DOHH2 (cell line): ENCODE measurements around the gene KIAA0930.

Experiments
- H3F3A ChIP-seq: fragments of 200-600 bp; sonication (generic), shearing (Covaris generic); 2 replicates; pipeline ENCODE4 v1.6.0; 2016; ENCODE audit warnings: antibody characterized with exemption, mild to moderate bottlenecking; ENCODE audit not compliant: control insufficient read depth, insufficient read depth
- H3K27ac ChIP-seq: fragments of 200-600 bp; sonication (generic); 2 replicates; pipeline ENCODE4 v1.5.1; 2014; ENCODE audit warnings: low read depth, mild to moderate bottlenecking, low read length, moderate library complexity
- H3K27me3 ChIP-seq: fragments of 200-600 bp; sonication (generic); 2 replicates; pipeline ENCODE4 v1.6.1; 2014; ENCODE audit warnings: mild to moderate bottlenecking, low read length, mixed read lengths; ENCODE audit not compliant: control insufficient read depth
- H3K36me3 ChIP-seq: fragments of 200-600 bp; sonication (generic); 2 replicates; pipeline ENCODE4 v1.6.1; 2014; ENCODE audit warnings: mild to moderate bottlenecking, low read length, moderate library complexity, mixed read lengths; ENCODE audit not compliant: control insufficient read depth
- H3K4me1 ChIP-seq: fragments of 200-600 bp; sonication (generic); 2 replicates; pipeline ENCODE4 v1.6.1; 2014; ENCODE audit warnings: mild to moderate bottlenecking, low read length, mixed read lengths; ENCODE audit not compliant: control insufficient read depth
- H3K4me2 ChIP-seq: fragments of 200-600 bp; sonication (generic); 2 replicates; pipeline ENCODE4 v1.6.0; 2014; ENCODE audit warnings: mild to moderate bottlenecking, low read length, moderate library complexity
- H3K4me3 ChIP-seq: fragments of 200-600 bp; sonication (generic); 2 replicates; pipeline ENCODE4 v1.5.1; 2014; ENCODE audit warnings: mild to moderate bottlenecking, low read length, mixed read lengths
- H3K79me2 ChIP-seq: fragments of 200-600 bp; sonication (generic); 2 replicates; pipeline ENCODE4 v1.6.1; 2014; ENCODE audit warnings: mild to moderate bottlenecking, low read length, mixed read lengths; ENCODE audit not compliant: control insufficient read depth
- H3K9me2 ChIP-seq: fragments of 200-600 bp; sonication (generic); replicated peaks from 2 replicates; pipeline ENCODE4 v1.6.1; 2014; ENCODE audit warnings: mild to moderate bottlenecking, low read length, mixed read lengths; ENCODE audit not compliant: control insufficient read depth
- H3K9me3 ChIP-seq: fragments of 200-600 bp; sonication (generic); 2 replicates; pipeline ENCODE4 v1.6.1; 2014; ENCODE audit warnings: antibody characterized with exemption, low read length, mixed read lengths; ENCODE audit not compliant: control insufficient read depth, insufficient read depth
- H4K20me1 ChIP-seq: fragments of 200-600 bp; sonication (generic); 2 replicates; pipeline ENCODE4 v1.6.0; 2014; ENCODE audit warnings: low read depth, mild to moderate bottlenecking, antibody characterized with exemption, low read length, moderate library complexity; ENCODE audit not compliant: control insufficient read depth, insufficient read depth
- CTCF ChIP-seq: fragments of 200-600 bp; sonication (generic); IDR thresholded peaks from one replicate; pipeline ENCODE4 v1.5.1; 2014; ENCODE audit warnings: antibody characterized with exemption, mild to moderate bottlenecking, low read depth, low read length; ENCODE audit not compliant: poor library complexity, severe bottlenecking
- EZH2phosphoT487 ChIP-seq: fragments of 200-600 bp; sonication (generic); IDR thresholded peaks from 2 replicates; pipeline ENCODE4 v1.6.1; 2017; ENCODE audit warnings: borderline replicate concordance, mild to moderate bottlenecking, antibody characterized with exemption, low read length, moderate library complexity, mixed read lengths

KIAA0930 gene

GRCh38 chr22:45157907-45158306 is 82.8 kb downstream of the KIAA0930 start:
- Histone ChIP-seq H3K27ac (no peak overlapping the region), H3K79me2 (peaks cover 46% of the 10 kb centered on the region)

GRCh38 chr22:45155050-45155840 is 85.4 kb downstream of the KIAA0930 start:
- H3K4me3 ChIP-seq, result no peak overlapping the region
- TF ChIP-seq EZH2phosphoT487 (no peak), CTCF (no peak)
- peaks cover 21% of the 10 kb centered on the region for H3K79me2 ChIP-seq
- H3K4me2 ChIP-seq, result no peak overlapping the region
- H3K27ac ChIP-seq, result no peak overlapping the region
- no peaks in the 10 kb centered on the region for H3K9me3 ChIP-seq
- no peaks in the 10 kb centered on the region for H3K9me2 ChIP-seq
- no peaks in the 10 kb centered on the region; the same call in 1 of the 2 replicates for H3F3A ChIP-seq
- peaks cover 47% of the 10 kb centered on the region for H3K36me3 ChIP-seq
- no peaks in the 10 kb centered on the region; the same call in 1 of the 2 replicates for H4K20me1 ChIP-seq
- H3K4me1 ChIP-seq, result peaks cover 6% of the 10 kb centered on the region
- H3K27me3 ChIP-seq, result no peaks in the 10 kb centered on the region

More at GRCh38 chr22:45157907-45158306, 82.8 kb downstream of the KIAA0930 start:
- Histone ChIP-seq H3K4me2 (no peak overlapping the region), H3K4me3 (no peak overlapping the region), H3K9me2 (no peaks in the 10 kb centered on the region), H3K36me3 (peaks cover 40% of the 10 kb centered on the region), H4K20me1 (no peaks in the 10 kb centered on the region; the same call in 1 of the 2 replicates), H3K9me3 (no peaks in the 10 kb centered on the region), H3K4me1 (peaks cover 31% of the 10 kb centered on the region), H3K27me3 (no peaks in the 10 kb centered on the region), H3F3A (peaks cover 2% of the 10 kb centered on the region; the same call in 1 of the 2 replicates)
- TF ChIP-seq EZH2phosphoT487 (no peak), CTCF (no peak)

GRCh38 chr22:45154383-45154782 is 86.3 kb downstream of the KIAA0930 start:
- no peaks in the 10 kb centered on the region for H3K9me2 ChIP-seq
- peaks cover 12% of the 10 kb centered on the region for H3K79me2 ChIP-seq
- no peaks in the 10 kb centered on the region for H4K20me1 ChIP-seq
- H3K4me2 ChIP-seq, result no peak overlapping the region
- H3K9me3 ChIP-seq, result no peaks in the 10 kb centered on the region
- H3K36me3 ChIP-seq, result peaks cover 43% of the 10 kb centered on the region
- no peaks in the 10 kb centered on the region; the same call in 1 of the 2 replicates for H3F3A ChIP-seq
- TF ChIP-seq EZH2phosphoT487 (no peak), CTCF (no peak)
- no peaks in the 10 kb centered on the region for H3K27me3 ChIP-seq
- H3K27ac ChIP-seq, result no peak overlapping the region
- H3K4me3 ChIP-seq, result no peak overlapping the region
- no peaks in the 10 kb centered on the region for H3K4me1 ChIP-seq
